HepG2 (cell line): Measurements from ENCODE around the gene ATP13A3. TPM values are rescaled to one million over a fixed set of nuclear protein-coding genes. Genes with fewer than 3 reads are reported as not detected.

ENCODE experiments used
- AGO2 ChIP-seq: fragments of 200-400 bp; formaldehyde crosslinking; optimal IDR thresholded peaks from 2 replicates; pipeline ENCODE3; 2017; ENCODE audit warnings: mild to moderate bottlenecking, low read depth, low read length, moderate library complexity
- CBX5 ChIP-seq: sonication (generic); formaldehyde crosslinking; IDR thresholded peaks from 2 replicates; pipeline ENCODE4 v1.4.0; 2020; ENCODE audit warnings: missing genetic modification reagents, borderline replicate concordance
- HNRNPH1 ChIP-seq: fragments of 200-400 bp; formaldehyde crosslinking; optimal IDR thresholded peaks from 2 replicates; pipeline ENCODE3; 2017; ENCODE audit warnings: mild to moderate bottlenecking, low read depth, low read length
- MATR3 ChIP-seq: sonication (generic); formaldehyde crosslinking; IDR thresholded peaks from 2 replicates; pipeline ENCODE4 v1.4.0; 2020; ENCODE audit warnings: missing genetic modification reagents
- MAZ ChIP-seq, 2 experiments: sonication (generic) in 1 of 2; formaldehyde crosslinking in 1 of 2; IDR thresholded peaks; 2 replicates each; pipeline versions ENCODE4 v1.5.0 to v1.6.1; 2012 to 2020; ENCODE audit warnings: low read depth in 2 of 2, mild to moderate bottlenecking in 2 of 2, borderline replicate concordance in 1 of 2, improper control_type of control experiment in 1 of 2, low read length in 1 of 2, missing genetic modification reagents in 1 of 2, moderate library complexity in 1 of 2
- NFE2L2 ChIP-seq: fragments of 150-350 bp; IDR thresholded peaks from 2 replicates; pipeline ENCODE4 v1.6.1; 2014; ENCODE audit warnings: low read length
- PHF5A ChIP-seq: IDR thresholded peaks from one replicate; pipeline ENCODE4 v1.6.1; 2018; ENCODE audit warnings: low read depth, missing genetic modification reagents; ENCODE audit not compliant: unreplicated experiment
- SIX4 ChIP-seq: sonication (generic); formaldehyde crosslinking; IDR thresholded peaks from 2 replicates; pipeline ENCODE4 v1.4.0; 2020; ENCODE audit warnings: missing genetic modification reagents
- ZFP1 ChIP-seq: IDR thresholded peaks from 2 replicates; pipeline ENCODE4 v1.6.1; 2016
- ZNF138 ChIP-seq: sonication (generic); formaldehyde crosslinking; IDR thresholded peaks from 2 replicates; pipeline ENCODE4 v1.5.0; 2020; ENCODE audit warnings: mild to moderate bottlenecking, low read depth, missing genetic modification reagents
- ZNF7 ChIP-seq: IDR thresholded peaks from 2 replicates; pipeline ENCODE4 v1.6.1; 2016; ENCODE audit warnings: missing biosample characterization, missing genetic modification reagents
- ZNF746 ChIP-seq: sonication (generic); formaldehyde crosslinking; IDR thresholded peaks from 2 replicates; pipeline ENCODE4 v1.8.0; 2022; ENCODE audit warnings: mild to moderate bottlenecking, missing genetic modification reagents
- polyA plus RNA-seq, 8 experiments: library from polyadenylated mRNA; depleted of rRNA in 3 of 8; stranded (reverse) in 7 of 8; unstranded in 1 of 8; fragments of >200 nt; fragmentation: Illumina TruSeq in 4 of 8; extraction: Trizol in 4 of 8; gene quantifications; 2 replicates each; pipeline versions ENCODE4 v1.2.1 to v1.2.3, GENCODE V29; 2011 to 2016; ENCODE audit warnings: low read depth in 4 of 8, missing spikeins in 1 of 8, mixed read lengths in 1 of 8; ENCODE audit not compliant: insufficient read depth in 1 of 8
- total RNA-seq, 5 experiments: library from RNA; depleted of rRNA; stranded (reverse); fragments of >200 nt; fragmentation: Illumina TruSeq; extraction: Trizol; gene quantifications; 2 replicates each; pipeline ENCODE4 v1.2.3, GENCODE V29; 2016; ENCODE audit warnings: low read depth in 1 of 5
- TF ChIP-seq, protein P1 (sequence below): IDR thresholded peaks from 2 replicates; pipeline ENCODE4 v1.6.1; 2016; ENCODE audit warnings: missing compliant biosample characterization, missing genetic modification reagents, borderline replicate concordance
- TF ChIP-seq, protein P2 (sequence below): sonication (generic); formaldehyde crosslinking; IDR thresholded peaks from 2 replicates; pipeline ENCODE4 v1.4.0; 2020; ENCODE audit warnings: missing genetic modification reagents
- TF ChIP-seq, protein P3 (sequence below): sonication (generic); formaldehyde crosslinking; IDR thresholded peaks from 2 replicates; pipeline ENCODE4 v1.4.0; 2020; ENCODE audit warnings: missing genetic modification reagents
- TF ChIP-seq, protein P4 (sequence below), 2 experiments: sonication (generic) in 1 of 2; formaldehyde crosslinking in 1 of 2; IDR thresholded peaks; 2 replicates each; pipeline versions ENCODE4 v1.4.0 to v1.6.1; 2016 to 2020; ENCODE audit warnings: borderline replicate concordance in 1 of 2, low read depth in 1 of 2, mild to moderate bottlenecking in 1 of 2, missing genetic modification reagents in 1 of 2
- TF ChIP-seq, protein P5 (sequence below): IDR thresholded peaks from 2 replicates; pipeline ENCODE4 v1.6.1; 2016; ENCODE audit warnings: missing compliant biosample characterization, missing genetic modification reagents, borderline replicate concordance

The ATP13A3 gene
- total and polyA plus RNA-seq, 2 of the 13 experiments (the other 11 are each of a cell fraction or from before 2014, with no cell fraction given) = 44.9 to 80.8 TPM

DNA sequence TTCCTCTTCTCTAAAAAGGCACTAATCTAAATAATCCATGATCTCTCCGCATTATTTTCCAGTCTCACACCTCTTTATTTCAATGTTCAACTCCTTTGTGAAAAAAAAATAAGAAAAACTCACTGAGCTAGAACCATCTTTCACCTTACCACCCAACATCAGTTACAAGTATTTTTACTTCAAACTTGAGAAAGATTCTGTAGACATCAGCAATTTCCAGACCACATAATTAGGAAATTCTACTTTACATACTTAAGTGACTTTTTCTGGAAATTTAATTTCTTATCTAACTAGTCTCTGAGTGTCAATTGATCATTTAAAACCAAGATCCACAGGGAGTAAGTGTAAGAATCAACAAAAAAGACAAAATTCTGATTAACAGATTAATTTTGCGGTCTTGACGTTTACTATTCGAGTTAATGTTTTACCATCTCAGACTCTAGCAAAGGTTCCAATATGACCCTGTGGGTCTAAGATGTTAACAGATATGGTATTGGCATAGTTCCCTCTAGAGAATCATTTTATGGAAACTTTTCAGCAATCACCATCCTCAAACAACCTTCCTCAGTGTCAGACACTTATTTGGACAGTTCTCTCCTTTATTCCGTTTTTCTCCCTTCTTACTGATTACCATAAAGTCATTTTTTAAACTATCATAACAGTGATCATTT is 5.1 kb downstream of the ATP13A3 start (continued):
- TF ChIP-seq, protein P1, sequence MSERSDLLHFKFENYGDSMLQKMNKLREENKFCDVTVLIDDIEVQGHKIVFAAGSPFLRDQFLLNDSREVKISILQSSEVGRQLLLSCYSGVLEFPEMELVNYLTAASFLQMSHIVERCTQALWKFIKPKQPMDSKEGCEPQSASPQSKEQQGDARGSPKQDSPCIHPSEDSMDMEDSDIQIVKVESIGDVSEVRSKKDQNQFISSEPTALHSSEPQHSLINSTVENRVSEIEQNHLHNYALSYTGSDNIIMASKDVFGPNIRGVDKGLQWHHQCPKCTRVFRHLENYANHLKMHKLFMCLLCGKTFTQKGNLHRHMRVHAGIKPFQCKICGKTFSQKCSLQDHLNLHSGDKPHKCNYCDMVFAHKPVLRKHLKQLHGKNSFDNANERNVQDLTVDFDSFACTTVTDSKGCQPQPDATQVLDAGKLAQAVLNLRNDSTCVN = no peak
- TF ChIP-seq ZNF746 = no peak
- TF ChIP-seq HNRNPH1 = no peak
- peak; percentile 39; the same call in 1 of the 2 replicates for TF ChIP-seq ZNF7 (CRISPR knock-in tag)
- TF ChIP-seq, protein P2, sequence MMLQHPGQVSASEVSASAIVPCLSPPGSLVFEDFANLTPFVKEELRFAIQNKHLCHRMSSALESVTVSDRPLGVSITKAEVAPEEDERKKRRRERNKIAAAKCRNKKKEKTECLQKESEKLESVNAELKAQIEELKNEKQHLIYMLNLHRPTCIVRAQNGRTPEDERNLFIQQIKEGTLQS (CRISPR knock-in tag) = no peak
- TF ChIP-seq MATR3 (CRISPR knock-in tag) = no peak
- no peak for TF ChIP-seq AGO2
- TF ChIP-seq, protein P3, sequence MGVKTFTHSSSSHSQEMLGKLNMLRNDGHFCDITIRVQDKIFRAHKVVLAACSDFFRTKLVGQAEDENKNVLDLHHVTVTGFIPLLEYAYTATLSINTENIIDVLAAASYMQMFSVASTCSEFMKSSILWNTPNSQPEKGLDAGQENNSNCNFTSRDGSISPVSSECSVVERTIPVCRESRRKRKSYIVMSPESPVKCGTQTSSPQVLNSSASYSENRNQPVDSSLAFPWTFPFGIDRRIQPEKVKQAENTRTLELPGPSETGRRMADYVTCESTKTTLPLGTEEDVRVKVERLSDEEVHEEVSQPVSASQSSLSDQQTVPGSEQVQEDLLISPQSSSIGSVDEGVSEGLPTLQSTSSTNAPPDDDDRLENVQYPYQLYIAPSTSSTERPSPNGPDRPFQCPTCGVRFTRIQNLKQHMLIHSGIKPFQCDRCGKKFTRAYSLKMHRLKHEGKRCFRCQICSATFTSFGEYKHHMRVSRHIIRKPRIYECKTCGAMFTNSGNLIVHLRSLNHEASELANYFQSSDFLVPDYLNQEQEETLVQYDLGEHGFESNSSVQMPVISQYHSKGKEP = no peak
- no peak for TF ChIP-seq ZFP1 (CRISPR knock-in tag)
- no peak for TF ChIP-seq CBX5
- no peak for TF ChIP-seq NFE2L2
- TF ChIP-seq, protein P4, sequence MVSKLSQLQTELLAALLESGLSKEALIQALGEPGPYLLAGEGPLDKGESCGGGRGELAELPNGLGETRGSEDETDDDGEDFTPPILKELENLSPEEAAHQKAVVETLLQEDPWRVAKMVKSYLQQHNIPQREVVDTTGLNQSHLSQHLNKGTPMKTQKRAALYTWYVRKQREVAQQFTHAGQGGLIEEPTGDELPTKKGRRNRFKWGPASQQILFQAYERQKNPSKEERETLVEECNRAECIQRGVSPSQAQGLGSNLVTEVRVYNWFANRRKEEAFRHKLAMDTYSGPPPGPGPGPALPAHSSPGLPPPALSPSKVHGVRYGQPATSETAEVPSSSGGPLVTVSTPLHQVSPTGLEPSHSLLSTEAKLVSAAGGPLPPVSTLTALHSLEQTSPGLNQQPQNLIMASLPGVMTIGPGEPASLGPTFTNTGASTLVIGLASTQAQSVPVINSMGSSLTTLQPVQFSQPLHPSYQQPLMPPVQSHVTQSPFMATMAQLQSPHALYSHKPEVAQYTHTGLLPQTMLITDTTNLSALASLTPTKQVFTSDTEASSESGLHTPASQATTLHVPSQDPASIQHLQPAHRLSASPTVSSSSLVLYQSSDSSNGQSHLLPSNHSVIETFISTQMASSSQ (IDR thresholded peaks at IDR 0.05; ENCODE audit: low read depth) = peak; percentile 49; the same call in 1 of the 2 replicates
- TF ChIP-seq, protein P4 (CRISPR knock-in tag; IDR thresholded peaks at IDR 0.05; ENCODE audit: borderline replicate concordance) = peak; percentile 62; the same call in 1 of the 2 replicates
- no peak for TF ChIP-seq SIX4
- no peak for TF ChIP-seq MAZ (IDR thresholded peaks at IDR 0.05; ENCODE audit: borderline replicate concordance, low read depth, low read length)
- no peak for TF ChIP-seq MAZ (CRISPR knock-in tag; IDR thresholded peaks at IDR 0.05; ENCODE audit: low read depth)
- TF ChIP-seq ZNF138 (CRISPR knock-in tag) = no peak
- TF ChIP-seq, protein P5, sequence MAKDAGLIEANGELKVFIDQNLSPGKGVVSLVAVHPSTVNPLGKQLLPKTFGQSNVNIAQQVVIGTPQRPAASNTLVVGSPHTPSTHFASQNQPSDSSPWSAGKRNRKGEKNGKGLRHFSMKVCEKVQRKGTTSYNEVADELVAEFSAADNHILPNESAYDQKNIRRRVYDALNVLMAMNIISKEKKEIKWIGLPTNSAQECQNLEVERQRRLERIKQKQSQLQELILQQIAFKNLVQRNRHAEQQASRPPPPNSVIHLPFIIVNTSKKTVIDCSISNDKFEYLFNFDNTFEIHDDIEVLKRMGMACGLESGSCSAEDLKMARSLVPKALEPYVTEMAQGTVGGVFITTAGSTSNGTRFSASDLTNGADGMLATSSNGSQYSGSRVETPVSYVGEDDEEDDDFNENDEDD (CRISPR knock-in tag) = no peak
- TF ChIP-seq PHF5A = no peak
